Choroid plexus epithelial cell (primary cell): ENCODE data around the gene WDR41.
"Not testable (repeated sequence)": the region's sequence is repeated elsewhere in the genome, so short reads cannot be mapped to it uniquely, and the experiment has no call there.

Experiments used
- DNase-seq: peaks from one replicate; pipeline ENCODE4 v3.0.0-alpha.2; 2010; ENCODE audit warnings: low read depth
- H3K4me3 ChIP-seq: 2 replicates; pipeline ENCODE4 v1.5.1; 2011; ENCODE audit warnings: low read depth, mild to moderate bottlenecking, control low read depth, low read length, moderate library complexity
- TF ChIP-seq, protein P1 (sequence below): conservative IDR thresholded peaks from 2 replicates; pipeline ENCODE4 v1.5.1; 2011; ENCODE audit warnings: low read depth, mild to moderate bottlenecking, control low read depth, inconsistent platforms, low read length, moderate library complexity

WDR41 gene

DNA sequence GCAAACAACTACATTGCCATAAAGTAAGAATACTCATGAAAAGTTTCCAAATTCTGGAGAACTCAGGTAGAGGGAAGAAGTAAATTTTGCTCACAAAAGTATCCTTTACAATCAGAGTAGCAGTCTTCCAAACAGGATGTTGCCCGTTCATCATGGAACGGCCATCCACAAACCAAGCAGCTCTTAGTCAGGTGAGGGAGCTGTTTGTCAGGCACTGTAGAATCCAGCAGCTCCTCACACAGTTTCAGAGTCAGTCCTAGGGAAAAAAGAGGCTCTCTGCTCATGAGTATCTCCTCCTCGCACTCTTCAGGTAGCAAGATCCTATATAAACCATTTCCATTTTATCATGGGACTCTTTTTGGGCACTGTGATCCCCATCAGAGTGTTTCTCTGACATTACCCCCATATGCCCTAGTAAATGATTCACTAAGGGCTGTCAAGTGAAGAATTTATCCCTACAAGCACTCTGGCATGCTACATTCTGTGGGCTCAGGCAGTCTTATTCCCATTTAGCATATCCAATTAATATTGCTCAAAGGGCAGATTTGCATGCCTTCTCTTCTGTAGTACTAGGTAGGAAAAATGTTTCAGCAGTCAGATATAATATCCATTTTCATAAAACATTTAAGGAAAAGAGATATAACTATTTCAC is 97.9 kb downstream of the WDR41 start:
- TF ChIP-seq, protein P1, sequence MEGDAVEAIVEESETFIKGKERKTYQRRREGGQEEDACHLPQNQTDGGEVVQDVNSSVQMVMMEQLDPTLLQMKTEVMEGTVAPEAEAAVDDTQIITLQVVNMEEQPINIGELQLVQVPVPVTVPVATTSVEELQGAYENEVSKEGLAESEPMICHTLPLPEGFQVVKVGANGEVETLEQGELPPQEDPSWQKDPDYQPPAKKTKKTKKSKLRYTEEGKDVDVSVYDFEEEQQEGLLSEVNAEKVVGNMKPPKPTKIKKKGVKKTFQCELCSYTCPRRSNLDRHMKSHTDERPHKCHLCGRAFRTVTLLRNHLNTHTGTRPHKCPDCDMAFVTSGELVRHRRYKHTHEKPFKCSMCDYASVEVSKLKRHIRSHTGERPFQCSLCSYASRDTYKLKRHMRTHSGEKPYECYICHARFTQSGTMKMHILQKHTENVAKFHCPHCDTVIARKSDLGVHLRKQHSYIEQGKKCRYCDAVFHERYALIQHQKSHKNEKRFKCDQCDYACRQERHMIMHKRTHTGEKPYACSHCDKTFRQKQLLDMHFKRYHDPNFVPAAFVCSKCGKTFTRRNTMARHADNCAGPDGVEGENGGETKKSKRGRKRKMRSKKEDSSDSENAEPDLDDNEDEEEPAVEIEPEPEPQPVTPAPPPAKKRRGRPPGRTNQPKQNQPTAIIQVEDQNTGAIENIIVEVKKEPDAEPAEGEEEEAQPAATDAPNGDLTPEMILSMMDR, result no peak
- H3K4me3 ChIP-seq, result no peak overlapping the region
- no peak for DNase-seq

DNA sequence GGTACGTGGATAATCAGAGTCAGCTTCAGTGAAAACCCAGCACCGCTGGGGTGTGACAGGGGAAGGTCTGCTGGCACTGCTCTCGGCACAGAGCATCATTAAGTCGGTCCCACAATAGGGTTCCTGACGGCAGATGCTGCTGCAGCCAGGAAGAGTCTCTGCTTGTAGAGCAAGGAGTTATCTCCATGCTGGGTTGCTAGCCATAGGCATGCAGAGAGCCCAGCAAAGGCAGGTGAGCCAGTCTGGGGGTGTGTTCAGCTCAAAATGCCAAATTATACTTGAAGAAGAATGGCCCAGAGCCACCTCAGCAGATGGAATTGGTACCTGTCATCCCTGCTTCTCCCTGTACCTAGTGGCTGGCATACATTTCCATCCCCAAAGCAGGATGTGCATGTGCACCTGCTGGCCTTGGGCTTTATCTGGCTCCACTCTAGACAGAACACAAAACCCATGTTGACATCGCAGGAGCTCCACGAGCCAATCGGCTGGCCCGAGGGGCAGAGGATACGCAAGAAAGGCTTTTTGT is 100.8 kb downstream of the WDR41 start:
- no peak overlapping the region for H3K4me3 ChIP-seq
- no peak for DNase-seq
- TF ChIP-seq, protein P1, result no peak

DNA sequence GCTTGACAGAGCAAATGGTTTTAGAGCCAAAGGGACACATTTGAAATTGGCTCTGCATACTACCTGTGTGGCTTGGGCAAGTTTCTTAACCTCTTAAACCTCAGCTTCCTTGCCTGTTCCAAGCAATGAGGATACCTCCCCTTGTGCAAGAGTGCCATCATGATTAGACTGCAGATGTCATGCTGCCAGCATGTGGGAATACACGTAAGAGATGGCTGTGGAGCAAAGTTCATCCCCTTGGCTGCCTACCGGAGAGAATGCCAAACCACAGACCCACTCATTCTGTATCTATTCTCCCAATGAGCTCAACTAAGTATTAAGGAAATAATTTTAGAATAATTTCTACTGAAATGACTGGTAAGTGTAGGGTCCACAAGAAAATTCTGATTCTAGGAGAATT is 101.3 kb downstream of the WDR41 start:
- peak; percentile 72 for DNase-seq
- H3K4me3 ChIP-seq, result no peak overlapping the region
- TF ChIP-seq, protein P1, result no peak

DNA sequence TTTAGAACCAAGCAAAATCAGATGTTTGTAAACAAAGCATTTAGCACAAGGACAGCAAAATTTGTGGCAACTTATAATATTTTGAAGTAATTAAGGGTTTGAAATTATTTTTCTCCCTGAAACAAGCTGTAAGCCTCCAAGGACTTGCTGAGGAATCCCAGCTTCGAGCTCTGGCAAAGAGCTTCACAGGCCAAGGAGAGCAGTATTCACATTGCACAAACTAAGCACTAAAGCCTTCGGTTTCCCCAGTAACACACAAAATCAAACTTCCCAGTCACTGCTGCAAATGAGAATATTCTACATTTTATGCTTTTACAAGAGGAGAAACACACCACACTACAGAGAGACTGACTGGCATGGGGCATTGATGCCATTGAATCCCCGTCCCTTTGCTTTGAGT is 101.9 kb downstream of the WDR41 start:
- TF ChIP-seq, protein P1, result no peak
- H3K4me3 ChIP-seq, result no peak overlapping the region
- DNase-seq, result no peak

DNA sequence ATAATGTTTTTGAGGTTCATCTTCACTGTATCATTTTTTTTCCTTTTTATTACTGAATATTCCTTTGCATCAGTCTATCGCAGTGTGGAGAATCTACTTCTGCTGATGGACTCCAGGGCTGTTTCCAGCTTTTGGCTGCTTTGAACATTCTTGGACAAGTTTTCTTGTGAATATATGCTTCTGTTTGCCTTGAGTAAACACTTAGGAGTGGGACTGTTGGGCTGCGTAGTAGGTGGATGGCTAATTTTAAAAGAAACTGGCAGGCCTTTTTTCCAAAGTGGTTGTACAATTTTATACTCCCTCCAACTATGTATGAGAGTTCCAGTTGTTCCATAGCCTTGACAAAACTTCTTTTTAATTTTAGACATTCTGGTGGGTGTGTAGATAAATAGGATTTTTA is 102.4 kb downstream of the WDR41 start:
- no peak overlapping the region for H3K4me3 ChIP-seq
- DNase-seq, result no peak
- TF ChIP-seq, protein P1, result no peak

DNA sequence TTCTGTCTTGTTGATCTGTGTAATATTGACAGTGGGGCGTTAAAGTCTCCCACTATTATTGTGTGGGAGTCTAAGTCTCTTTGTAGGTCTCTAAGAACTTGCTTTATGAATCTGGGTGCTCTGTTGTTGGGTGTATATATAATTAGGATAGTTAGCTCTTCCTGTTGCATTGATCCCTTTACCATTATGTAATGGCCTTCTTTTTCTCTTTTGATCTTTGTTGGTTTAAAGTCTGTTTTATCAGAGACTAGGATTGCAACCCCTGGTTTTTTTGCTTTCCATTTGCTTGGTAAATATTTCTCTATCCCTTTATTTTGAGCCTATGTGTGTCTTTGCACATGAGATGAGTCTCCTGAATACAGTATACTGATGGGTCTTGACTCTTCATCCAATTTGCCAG is 105.8 kb downstream of the WDR41 start:
- DNase-seq, result not testable (repeated sequence)

DNA sequence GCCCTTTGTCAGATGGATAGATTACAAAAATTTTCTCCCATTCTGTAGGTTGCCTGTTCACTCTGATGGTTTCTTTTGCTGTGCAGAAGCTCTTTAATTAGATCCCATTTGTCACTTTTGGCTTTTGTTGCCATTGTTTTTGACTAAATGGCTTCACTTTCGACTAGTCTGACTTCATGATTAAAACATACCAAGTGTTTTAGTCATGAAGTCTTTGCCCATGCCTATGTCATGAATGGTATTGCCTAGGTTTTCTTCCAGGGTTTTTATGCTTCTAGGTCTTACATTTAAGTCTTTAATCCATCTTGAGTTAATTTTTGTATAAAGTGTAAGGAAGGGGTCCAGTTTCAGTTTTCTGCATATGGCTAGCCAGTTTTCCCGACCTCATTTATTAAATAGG is 108.8 kb downstream of the WDR41 start:
- DNase-seq, H3K4me3 ChIP-seq: not testable (repeated sequence)

More for the DNA sequence above, 105.8 kb downstream of the WDR41 start:
- H3K4me3 ChIP-seq, result not testable (repeated sequence)
